ENCODE data around the gene HOXA1. TPM values are rescaled to one million over a fixed set of nuclear protein-coding genes. Genes with fewer than 3 reads are reported as not detected.

HOXA1 gene
- polyA plus RNA-seq, 1 experiment = 2.9 TPM

GRCh38 chr7:27064159-27064558 lies 31.6 kb downstream of the HOXA1 start:
- Histone ChIP-seq H3K27me3 (ENCODE audit: control insufficient read depth, insufficient read depth, low read length) (no peaks in the 10 kb centered on the region), H3K27ac (ENCODE audit: low read depth, low read length) (no peak overlapping the region), H3K4me3 (ENCODE audit: low read depth, low read length) (no peak overlapping the region), H3K9me3 (ENCODE audit: control insufficient read depth, insufficient read depth, low read length) (no peaks in the 10 kb centered on the region)
- no peak for TF ChIP-seq CTCF (IDR thresholded peaks at IDR 0.05; ENCODE audit: low read depth, low read length)
- ChIA-PET POLR2A (interaction anchor here (0.7 kb wide), 2 partner anchors 17 to 533 kb away, joined by 3 to 4 read pairs; no protein-coding TSS in a partner anchor), CTCF (interaction anchor here (0.7 kb wide), 1 partner anchor 116 kb away, joined by 3 read pairs; no protein-coding TSS in a partner anchor)
- DNase-seq (ENCODE audit: low read depth, low spot score) = no peak

- DNase-seq (ENCODE audit: low read depth, low spot score) = no peak
- Histone ChIP-seq H3K27me3 (ENCODE audit: control insufficient read depth, insufficient read depth, low read length) (no peaks in the 10 kb centered on the region), H3K4me3 (ENCODE audit: low read depth, low read length) (no peak overlapping the region), H3K9me3 (ENCODE audit: control insufficient read depth, insufficient read depth, low read length) (no peaks in the 10 kb centered on the region), H3K27ac (ENCODE audit: low read depth, low read length) (no peak overlapping the region)
- ChIA-PET CTCF (no interaction called here), POLR2A (no interaction called here)
- TF ChIP-seq CTCF (IDR thresholded peaks at IDR 0.05; ENCODE audit: low read depth, low read length) = no peak
Observed at GRCh38 chr7:27062946-27063345, 32.9 kb downstream of the HOXA1 start.

GRCh38 chr7:27053153-27053552 lies 42.6 kb downstream of the HOXA1 start:
- ChIA-PET CTCF (no interaction called here), POLR2A (no interaction called here)
- H3K27ac ChIP-seq (ENCODE audit: low read depth, low read length) = no peak overlapping the region
- DNase-seq (ENCODE audit: low read depth, low spot score) = no peak
- no peak for TF ChIP-seq CTCF (IDR thresholded peaks at IDR 0.05; ENCODE audit: low read depth, low read length)
- H3K9me3 ChIP-seq (ENCODE audit: control insufficient read depth, insufficient read depth, low read length) = no peaks in the 10 kb centered on the region
- H3K4me3 ChIP-seq (ENCODE audit: low read depth, low read length) = no peak overlapping the region
- H3K27me3 ChIP-seq (ENCODE audit: control insufficient read depth, insufficient read depth, low read length) = no peaks in the 10 kb centered on the region

GRCh38 chr7:27051451-27051850 lies 44.3 kb downstream of the HOXA1 start:
- Histone ChIP-seq H3K4me3 (ENCODE audit: low read depth, low read length) (no peak overlapping the region), H3K27me3 (ENCODE audit: control insufficient read depth, insufficient read depth, low read length) (no peaks in the 10 kb centered on the region), H3K27ac (ENCODE audit: low read depth, low read length) (no peak overlapping the region), H3K9me3 (ENCODE audit: control insufficient read depth, insufficient read depth, low read length) (no peaks in the 10 kb centered on the region)
- ChIA-PET CTCF (interaction anchor here (0.6 kb wide), 1 partner anchor 8 kb away, joined by 7 read pairs; no protein-coding TSS in a partner anchor), POLR2A (no interaction called here)
- no peak for DNase-seq (ENCODE audit: low read depth, low spot score)
- no peak for TF ChIP-seq CTCF (IDR thresholded peaks at IDR 0.05; ENCODE audit: low read depth, low read length)

GRCh38 chr7:27048438-27048837 lies 47.4 kb downstream of the HOXA1 start:
- DNase-seq (ENCODE audit: low read depth, low spot score) = no peak
- H3K9me3 ChIP-seq (ENCODE audit: control insufficient read depth, insufficient read depth, low read length) = no peaks in the 10 kb centered on the region; the same call in 1 of the 2 replicates
- H3K27ac ChIP-seq (ENCODE audit: low read depth, low read length) = no peak overlapping the region
- H3K27me3 ChIP-seq (ENCODE audit: control insufficient read depth, insufficient read depth, low read length) = no peaks in the 10 kb centered on the region
- no peak for TF ChIP-seq CTCF (IDR thresholded peaks at IDR 0.05; ENCODE audit: low read depth, low read length)
- H3K4me3 ChIP-seq (ENCODE audit: low read depth, low read length) = no peak overlapping the region
- ChIA-PET CTCF (no interaction called here), POLR2A (no interaction called here)

Measured in AG04450 (cell line).